ENCODE measurements around the gene ITGBL1. TPM values are rescaled to one million over a fixed set of nuclear protein-coding genes. Genes with fewer than 3 reads are reported as not detected.

The ITGBL1 gene
- total RNA-seq, 1 experiment from 2014 or later = 0.22 TPM

DNA sequence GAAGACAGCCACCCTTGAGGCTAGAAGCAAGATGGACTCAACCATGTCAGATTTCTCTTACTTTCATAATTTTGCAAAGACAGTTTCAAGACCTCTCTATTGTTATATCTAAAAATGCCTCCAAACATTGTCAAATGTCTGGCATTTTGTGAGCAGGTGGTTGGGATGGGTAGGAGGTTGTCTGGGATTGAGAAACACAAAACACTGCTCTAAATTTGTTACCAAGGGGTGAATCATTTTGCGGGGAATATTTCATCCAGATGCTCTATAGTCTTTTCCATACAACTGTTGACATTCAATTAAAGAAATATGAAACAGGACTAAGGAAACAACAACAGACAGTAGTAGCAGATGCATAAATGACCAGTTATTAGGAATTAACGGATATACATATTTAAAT, 208.2 kb downstream of the ITGBL1 start (continued):
- TF ChIP-seq, protein P1, sequence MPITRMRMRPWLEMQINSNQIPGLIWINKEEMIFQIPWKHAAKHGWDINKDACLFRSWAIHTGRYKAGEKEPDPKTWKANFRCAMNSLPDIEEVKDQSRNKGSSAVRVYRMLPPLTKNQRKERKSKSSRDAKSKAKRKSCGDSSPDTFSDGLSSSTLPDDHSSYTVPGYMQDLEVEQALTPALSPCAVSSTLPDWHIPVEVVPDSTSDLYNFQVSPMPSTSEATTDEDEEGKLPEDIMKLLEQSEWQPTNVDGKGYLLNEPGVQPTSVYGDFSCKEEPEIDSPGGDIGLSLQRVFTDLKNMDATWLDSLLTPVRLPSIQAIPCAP (CRISPR knock-in tag; IDR thresholded peaks at IDR 0.05) = no peak
- TF ChIP-seq MXD4 (CRISPR knock-in tag; IDR thresholded peaks at IDR 0.05; ENCODE audit: borderline replicate concordance) = no peak
- TF ChIP-seq, protein P2, sequence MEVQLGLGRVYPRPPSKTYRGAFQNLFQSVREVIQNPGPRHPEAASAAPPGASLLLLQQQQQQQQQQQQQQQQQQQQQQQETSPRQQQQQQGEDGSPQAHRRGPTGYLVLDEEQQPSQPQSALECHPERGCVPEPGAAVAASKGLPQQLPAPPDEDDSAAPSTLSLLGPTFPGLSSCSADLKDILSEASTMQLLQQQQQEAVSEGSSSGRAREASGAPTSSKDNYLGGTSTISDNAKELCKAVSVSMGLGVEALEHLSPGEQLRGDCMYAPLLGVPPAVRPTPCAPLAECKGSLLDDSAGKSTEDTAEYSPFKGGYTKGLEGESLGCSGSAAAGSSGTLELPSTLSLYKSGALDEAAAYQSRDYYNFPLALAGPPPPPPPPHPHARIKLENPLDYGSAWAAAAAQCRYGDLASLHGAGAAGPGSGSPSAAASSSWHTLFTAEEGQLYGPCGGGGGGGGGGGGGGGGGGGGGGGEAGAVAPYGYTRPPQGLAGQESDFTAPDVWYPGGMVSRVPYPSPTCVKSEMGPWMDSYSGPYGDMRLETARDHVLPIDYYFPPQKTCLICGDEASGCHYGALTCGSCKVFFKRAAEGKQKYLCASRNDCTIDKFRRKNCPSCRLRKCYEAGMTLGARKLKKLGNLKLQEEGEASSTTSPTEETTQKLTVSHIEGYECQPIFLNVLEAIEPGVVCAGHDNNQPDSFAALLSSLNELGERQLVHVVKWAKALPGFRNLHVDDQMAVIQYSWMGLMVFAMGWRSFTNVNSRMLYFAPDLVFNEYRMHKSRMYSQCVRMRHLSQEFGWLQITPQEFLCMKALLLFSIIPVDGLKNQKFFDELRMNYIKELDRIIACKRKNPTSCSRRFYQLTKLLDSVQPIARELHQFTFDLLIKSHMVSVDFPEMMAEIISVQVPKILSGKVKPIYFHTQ (CRISPR knock-in tag; IDR thresholded peaks at IDR 0.05) = no peak
- no peak for TF ChIP-seq SOX15 (CRISPR knock-in tag; IDR thresholded peaks at IDR 0.05)
- no peak for TF ChIP-seq RORB (CRISPR knock-in tag; IDR thresholded peaks at IDR 0.05)
- TF ChIP-seq ATF1 (CRISPR knock-in tag; IDR thresholded peaks at IDR 0.05) = no peak
- TF ChIP-seq, protein P3, sequence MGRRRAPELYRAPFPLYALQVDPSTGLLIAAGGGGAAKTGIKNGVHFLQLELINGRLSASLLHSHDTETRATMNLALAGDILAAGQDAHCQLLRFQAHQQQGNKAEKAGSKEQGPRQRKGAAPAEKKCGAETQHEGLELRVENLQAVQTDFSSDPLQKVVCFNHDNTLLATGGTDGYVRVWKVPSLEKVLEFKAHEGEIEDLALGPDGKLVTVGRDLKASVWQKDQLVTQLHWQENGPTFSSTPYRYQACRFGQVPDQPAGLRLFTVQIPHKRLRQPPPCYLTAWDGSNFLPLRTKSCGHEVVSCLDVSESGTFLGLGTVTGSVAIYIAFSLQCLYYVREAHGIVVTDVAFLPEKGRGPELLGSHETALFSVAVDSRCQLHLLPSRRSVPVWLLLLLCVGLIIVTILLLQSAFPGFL (CRISPR knock-in tag; IDR thresholded peaks at IDR 0.05; ENCODE audit: borderline replicate concordance) = no peak
- no peak for TF ChIP-seq FOXK1 (CRISPR knock-in tag; IDR thresholded peaks at IDR 0.05)
- TF ChIP-seq, protein P4, sequence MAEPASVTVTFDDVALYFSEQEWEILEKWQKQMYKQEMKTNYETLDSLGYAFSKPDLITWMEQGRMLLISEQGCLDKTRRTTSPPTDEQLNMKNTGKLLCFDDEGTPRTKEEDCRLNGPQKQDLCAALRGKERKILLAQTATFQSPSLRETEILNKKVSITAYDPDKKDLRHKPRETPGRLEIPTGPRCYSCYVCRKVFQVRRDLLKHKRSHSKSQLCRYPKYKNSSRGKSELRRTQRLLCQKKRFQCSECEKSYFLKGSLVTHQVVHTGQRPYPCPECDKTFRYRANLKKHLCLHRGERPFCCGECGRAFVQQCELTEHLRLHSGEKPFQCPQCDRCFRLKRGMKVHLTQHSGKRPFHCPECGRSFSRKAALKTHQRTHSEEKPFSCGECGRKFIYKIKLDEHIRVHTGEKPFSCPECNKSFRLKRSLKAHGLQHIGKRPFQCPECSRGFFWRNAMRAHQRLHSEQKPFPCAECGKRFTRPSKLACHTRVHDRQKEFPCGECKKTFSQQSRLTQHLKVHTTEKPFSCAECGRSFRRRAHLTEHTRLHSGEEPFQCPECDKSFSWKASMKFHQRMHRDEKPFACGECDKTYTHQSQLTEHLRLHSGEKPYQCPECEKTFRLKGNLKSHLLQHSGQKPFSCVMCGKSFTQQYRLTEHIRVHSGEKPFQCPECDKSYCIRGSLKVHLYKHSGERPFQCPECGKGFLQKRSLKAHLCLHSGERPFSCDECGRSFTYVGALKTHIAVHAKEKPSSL (CRISPR knock-in tag; conservative IDR thresholded peaks at IDR 0.05) = no peak
- no peak for TF ChIP-seq CREM (CRISPR knock-in tag; IDR thresholded peaks at IDR 0.05)
- TF ChIP-seq, protein P5, sequence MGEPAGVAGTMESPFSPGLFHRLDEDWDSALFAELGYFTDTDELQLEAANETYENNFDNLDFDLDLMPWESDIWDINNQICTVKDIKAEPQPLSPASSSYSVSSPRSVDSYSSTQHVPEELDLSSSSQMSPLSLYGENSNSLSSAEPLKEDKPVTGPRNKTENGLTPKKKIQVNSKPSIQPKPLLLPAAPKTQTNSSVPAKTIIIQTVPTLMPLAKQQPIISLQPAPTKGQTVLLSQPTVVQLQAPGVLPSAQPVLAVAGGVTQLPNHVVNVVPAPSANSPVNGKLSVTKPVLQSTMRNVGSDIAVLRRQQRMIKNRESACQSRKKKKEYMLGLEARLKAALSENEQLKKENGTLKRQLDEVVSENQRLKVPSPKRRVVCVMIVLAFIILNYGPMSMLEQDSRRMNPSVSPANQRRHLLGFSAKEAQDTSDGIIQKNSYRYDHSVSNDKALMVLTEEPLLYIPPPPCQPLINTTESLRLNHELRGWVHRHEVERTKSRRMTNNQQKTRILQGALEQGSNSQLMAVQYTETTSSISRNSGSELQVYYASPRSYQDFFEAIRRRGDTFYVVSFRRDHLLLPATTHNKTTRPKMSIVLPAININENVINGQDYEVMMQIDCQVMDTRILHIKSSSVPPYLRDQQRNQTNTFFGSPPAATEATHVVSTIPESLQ (CRISPR knock-in tag; IDR thresholded peaks at IDR 0.05) = no peak
- TF ChIP-seq ZNF396 (CRISPR knock-in tag; IDR thresholded peaks at IDR 0.05; ENCODE audit: borderline replicate concordance) = no peak

DNA sequence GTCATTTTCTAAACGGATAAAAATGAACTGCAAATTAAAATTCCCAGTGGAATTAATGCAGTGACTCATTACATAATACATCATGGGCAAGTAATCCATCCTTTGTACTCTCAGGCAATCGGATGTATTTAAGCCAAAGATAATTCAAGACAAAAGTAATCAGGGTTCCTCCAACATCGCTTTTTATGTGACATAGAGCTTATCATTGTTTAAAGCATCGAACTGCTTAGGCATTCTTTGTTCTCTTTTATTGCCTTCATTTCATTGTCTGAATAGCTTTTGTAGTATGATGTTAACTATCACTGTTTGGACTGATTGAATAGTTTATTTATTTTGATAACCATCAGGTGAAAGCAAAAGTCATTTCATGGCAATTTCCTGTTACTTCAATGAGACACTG, 209.4 kb downstream of the ITGBL1 start:
- no peak for ATAC-seq
- CTCF ChIA-PET = no interaction called here
- no peak overlapping the region for H3K4me3 Mint-ChIP-seq
- no peak for TF ChIP-seq NR2C2 (CRISPR knock-in tag; IDR thresholded peaks at IDR 0.05)
- TF ChIP-seq SOX15 (CRISPR knock-in tag; IDR thresholded peaks at IDR 0.05) = no peak
- TF ChIP-seq RORB (CRISPR knock-in tag; IDR thresholded peaks at IDR 0.05) = no peak
- TF ChIP-seq FOXJ3 (CRISPR knock-in tag; IDR thresholded peaks at IDR 0.05; ENCODE audit: borderline replicate concordance) = no peak
- TF ChIP-seq SMAD4 (CRISPR knock-in tag; IDR thresholded peaks at IDR 0.05) = no peak
- no peak overlapping the region for H3K27ac Mint-ChIP-seq
- H3K4me1 Mint-ChIP-seq = peaks cover 9% of the 10 kb centered on the region
- POLR2A ChIA-PET = no interaction called here
- no peaks in the 10 kb centered on the region for H3K27me3 Mint-ChIP-seq (ENCODE audit: low read depth)
- H3K36me3 Mint-ChIP-seq = no peaks in the 10 kb centered on the region
- H3K9me3 Mint-ChIP-seq = no peaks in the 10 kb centered on the region
- DNase-seq (ENCODE audit: low spot score) = no peak
